Keratinocyte (primary cell): ENCODE data around the gene SIX1. TPM values are rescaled to one million over a fixed set of nuclear protein-coding genes. Genes with fewer than 3 reads are reported as not detected.

Experiments used
- DNase-seq: peaks from one replicate; pipeline ENCODE4 v3.0.0-alpha.2; 2011; ENCODE audit warnings: low read depth, missing footprints, low spot score
- FAIRE-seq: peaks from 2 replicates; lab custom pipeline; 2011; peaks lifted over from hg19 to GRCh38; lab: Jason Lieb, UNC
- H2AFZ ChIP-seq: 2 replicates; pipeline ENCODE4 v1.6.0; 2012; ENCODE audit warnings: low read length, control low read depth, inconsistent platforms; ENCODE audit not compliant: control insufficient read depth
- H3K27ac ChIP-seq: 2 replicates; pipeline ENCODE4 v1.5.1; 2011; ENCODE audit warnings: low read length; ENCODE audit not compliant: control insufficient read depth, insufficient read depth
- H3K27me3 ChIP-seq: 3 replicates; pipeline ENCODE4 v1.6.0; 2011; ENCODE audit warnings: low read length; ENCODE audit not compliant: control insufficient read depth, insufficient read depth; ENCODE audit errors: extremely low read depth
- H3K36me3 ChIP-seq, 2 experiments: 2 replicates in 1 of 2; 3 replicates in 1 of 2; pipeline ENCODE4 v1.5.1; 2011; ENCODE audit warnings: low read length in 2 of 2, mild to moderate bottlenecking in 1 of 2; ENCODE audit not compliant: control insufficient read depth in 2 of 2, insufficient read depth in 2 of 2; ENCODE audit errors: extremely low read depth in 1 of 2
- H3K4me1 ChIP-seq: 3 replicates; pipeline ENCODE4 v1.5.1; 2011; ENCODE audit warnings: low read length; ENCODE audit not compliant: control insufficient read depth, insufficient read depth; ENCODE audit errors: extremely low read depth
- H3K4me2 ChIP-seq: 3 replicates; pipeline ENCODE4 v1.6.0; 2011; ENCODE audit warnings: low read depth, low read length; ENCODE audit not compliant: control insufficient read depth, insufficient read depth; ENCODE audit errors: extremely low read depth
- H3K4me3 ChIP-seq, 3 experiments: fragments of 200-600 bp in 1 of 3; sonication (generic) in 1 of 3; 2 replicates in 2 of 3; 3 replicates in 1 of 3; pipeline ENCODE4 v1.5.1; 2011 to 2016; ENCODE audit warnings: low read length in 3 of 3, mild to moderate bottlenecking in 3 of 3, control low read depth in 2 of 3, inconsistent platforms in 1 of 3, low read depth in 1 of 3, mixed read lengths in 1 of 3, mixed run types in 1 of 3, moderate library complexity in 1 of 3; ENCODE audit not compliant: control insufficient read depth in 2 of 3, insufficient read depth in 2 of 3; ENCODE audit errors: extremely low read depth in 1 of 3
- H3K79me2 ChIP-seq: 2 replicates; pipeline ENCODE4 v1.6.0; 2012; ENCODE audit warnings: low read length; ENCODE audit not compliant: control insufficient read depth, insufficient read depth
- H3K9ac ChIP-seq: 3 replicates; pipeline ENCODE4 v1.6.0; 2011; ENCODE audit warnings: low read length; ENCODE audit not compliant: control insufficient read depth, insufficient read depth; ENCODE audit errors: extremely low read depth
- H3K9me1 ChIP-seq: 3 replicates; pipeline ENCODE4 v1.6.0; 2011; ENCODE audit warnings: low read length; ENCODE audit not compliant: control insufficient read depth, insufficient read depth; ENCODE audit errors: extremely low read depth
- H3K9me3 ChIP-seq: 2 replicates; pipeline ENCODE4 v1.5.1; 2012; ENCODE audit warnings: low read depth, low read length; ENCODE audit not compliant: control insufficient read depth
- H4K20me1 ChIP-seq: 3 replicates; pipeline ENCODE4 v1.6.0; 2011; ENCODE audit warnings: low read length; ENCODE audit not compliant: control insufficient read depth, insufficient read depth; ENCODE audit errors: extremely low read depth
- EZH2 ChIP-seq: IDR thresholded peaks from one replicate; pipeline ENCODE4 v1.6.1; 2012; ENCODE audit warnings: inconsistent platforms, mild to moderate bottlenecking, low read length, moderate library complexity
- dilution Hi-C: fragments of 300-500 bp; cut with MboI; formaldehyde crosslinking; loops from one replicate; pipeline ENCODE4 v1.7.0; 2020; ENCODE audit warnings: low sequenced_read_pairs; ENCODE audit not compliant: extremely low pct_ligation_motif_present
- polyA plus RNA-seq, 5 experiments: library from polyadenylated mRNA; depleted of rRNA in 3 of 5; stranded (reverse) in 3 of 5; stranded (forward) in 1 of 5; unstranded in 1 of 5; fragments of >200 nt; gene quantifications; 1 replicate in 1 of 5; 2 replicates in 3 of 5; 3 replicates in 1 of 5; pipeline versions ENCODE4 v1.2.1 to v1.2.3, GENCODE V29; 2011 to 2012; ENCODE audit warnings: missing spikeins in 2 of 5, low read depth in 1 of 5, low replicate concordance in 1 of 5
- TF ChIP-seq, protein P1 (sequence below), 3 experiments: IDR thresholded peaks in 1 of 3; conservative IDR thresholded peaks in 1 of 3; optimal IDR thresholded peaks in 1 of 3; 2 replicates in 2 of 3; 3 replicates in 1 of 3; pipeline versions ENCODE3 to v1.5.1; 2011; ENCODE audit warnings: low read length in 3 of 3, mild to moderate bottlenecking in 3 of 3, moderate library complexity in 2 of 3, control low read depth in 1 of 3, inconsistent platforms in 1 of 3; ENCODE audit not compliant: insufficient read depth in 2 of 3; ENCODE audit errors: extremely low read depth in 1 of 3

SIX1 gene
- polyA plus RNA-seq, 1 donor (not counting 4 experiments of a cell fraction or from before 2014, with no cell fraction given), result 0.04 TPM

DNA sequence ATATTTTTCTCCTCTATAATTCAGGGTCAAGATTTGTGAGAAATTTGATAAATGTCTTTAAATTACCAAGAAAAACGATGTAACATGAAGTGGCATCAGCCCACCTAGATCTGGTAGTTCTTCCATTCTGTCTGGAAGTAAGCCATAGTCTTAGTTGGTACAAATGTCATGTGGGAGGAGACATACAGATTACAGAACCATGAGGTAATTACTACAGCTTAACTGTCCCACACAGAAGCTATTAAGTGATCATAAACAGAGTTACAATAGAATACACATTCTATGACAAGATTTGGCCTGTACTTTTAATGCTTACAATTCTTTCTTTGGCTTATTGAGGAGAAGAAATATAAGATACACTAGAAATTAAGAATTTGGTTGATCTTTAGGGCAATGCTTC lies 13.7 kb upstream of the SIX1 start:
- DNase-seq (no peak), FAIRE-seq (no peak)
- Histone ChIP-seq H3K79me2 (no peaks in the 10 kb centered on the region), H3K9me3 (no peaks in the 10 kb centered on the region), H3K9me1 (no peaks in the 10 kb centered on the region), H3K4me3 (no peak overlapping the region), H3K4me2 (no peak overlapping the region), H3K27ac (no peak overlapping the region), H2AFZ (no peak overlapping the region), H3K9ac (no peak overlapping the region), H3K4me1 (peaks cover under 1% of the 10 kb centered on the region), H3K27me3 (peaks cover 10% of the 10 kb centered on the region), H4K20me1 (no peaks in the 10 kb centered on the region), H3K36me3 (no peaks in the 10 kb centered on the region)
- no peak for TF ChIP-seq EZH2
- TF ChIP-seq, protein P1, sequence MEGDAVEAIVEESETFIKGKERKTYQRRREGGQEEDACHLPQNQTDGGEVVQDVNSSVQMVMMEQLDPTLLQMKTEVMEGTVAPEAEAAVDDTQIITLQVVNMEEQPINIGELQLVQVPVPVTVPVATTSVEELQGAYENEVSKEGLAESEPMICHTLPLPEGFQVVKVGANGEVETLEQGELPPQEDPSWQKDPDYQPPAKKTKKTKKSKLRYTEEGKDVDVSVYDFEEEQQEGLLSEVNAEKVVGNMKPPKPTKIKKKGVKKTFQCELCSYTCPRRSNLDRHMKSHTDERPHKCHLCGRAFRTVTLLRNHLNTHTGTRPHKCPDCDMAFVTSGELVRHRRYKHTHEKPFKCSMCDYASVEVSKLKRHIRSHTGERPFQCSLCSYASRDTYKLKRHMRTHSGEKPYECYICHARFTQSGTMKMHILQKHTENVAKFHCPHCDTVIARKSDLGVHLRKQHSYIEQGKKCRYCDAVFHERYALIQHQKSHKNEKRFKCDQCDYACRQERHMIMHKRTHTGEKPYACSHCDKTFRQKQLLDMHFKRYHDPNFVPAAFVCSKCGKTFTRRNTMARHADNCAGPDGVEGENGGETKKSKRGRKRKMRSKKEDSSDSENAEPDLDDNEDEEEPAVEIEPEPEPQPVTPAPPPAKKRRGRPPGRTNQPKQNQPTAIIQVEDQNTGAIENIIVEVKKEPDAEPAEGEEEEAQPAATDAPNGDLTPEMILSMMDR (optimal IDR thresholded peaks at IDR 0.05 in 1 of 3, IDR thresholded peaks at IDR 0.05 in 1 of 3, conservative IDR thresholded peaks at IDR 0.05 in 1 of 3; ENCODE audit: extremely low read depth in 1 of 3, insufficient read depth in 2 of 3, low read length in 3 of 3), result no peak
- dilution Hi-C loops, result no loop called here

DNA sequence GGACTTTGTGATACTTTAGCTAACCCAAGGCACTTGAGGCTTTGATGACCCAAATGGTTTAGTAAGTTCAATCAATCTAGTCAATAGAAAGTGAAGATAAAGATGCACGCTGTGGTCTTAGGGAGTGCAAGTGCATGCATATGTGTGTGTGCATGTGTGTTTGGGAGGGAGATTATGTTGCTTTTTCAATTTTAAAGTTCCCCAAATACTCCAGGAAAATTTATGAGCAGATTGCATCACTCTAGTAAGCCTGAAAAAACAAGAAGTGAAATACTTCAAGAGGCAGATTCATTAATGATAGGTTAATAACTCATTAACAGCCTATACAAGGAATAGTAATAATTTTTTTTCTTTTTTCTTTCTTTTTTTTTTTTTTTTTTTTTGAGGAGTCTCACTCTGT lies 12.4 kb upstream of the SIX1 start:
- no peaks in the 10 kb centered on the region for H3K36me3 ChIP-seq
- H3K4me3 ChIP-seq, result no peak overlapping the region
- no peak overlapping the region for H3K9ac ChIP-seq
- H3K9me3 ChIP-seq, result no peaks in the 10 kb centered on the region
- no peak for DNase-seq
- H3K27ac ChIP-seq, result no peak overlapping the region
- peaks cover 6% of the 10 kb centered on the region for H3K4me1 ChIP-seq
- TF ChIP-seq, protein P1 (optimal IDR thresholded peaks at IDR 0.05 in 1 of 3, IDR thresholded peaks at IDR 0.05 in 1 of 3, conservative IDR thresholded peaks at IDR 0.05 in 1 of 3; ENCODE audit: extremely low read depth in 1 of 3, insufficient read depth in 2 of 3, low read length in 3 of 3), result no peak
- no peak for TF ChIP-seq EZH2
- no peaks in the 10 kb centered on the region for H3K79me2 ChIP-seq
- no peaks in the 10 kb centered on the region for H4K20me1 ChIP-seq
- peaks cover 19% of the 10 kb centered on the region for H3K27me3 ChIP-seq
- dilution Hi-C loops, result no loop called here
- no peak overlapping the region for H2AFZ ChIP-seq
- FAIRE-seq, result no peak
- H3K4me2 ChIP-seq, result no peak overlapping the region
- no peaks in the 10 kb centered on the region for H3K9me1 ChIP-seq
